Panc1 (cell line): ENCODE measurements around the gene UBE2QL1. TPM values are rescaled to one million over a fixed set of nuclear protein-coding genes. Genes with fewer than 3 reads are reported as not detected.

Experiments used
- ATAC-seq: fragments of 200-7000 bp; cut with Tn5 transposase; 2 replicates; pipeline ENCODE4 v1.9.1; 2020; ENCODE audit warnings: mild to moderate bottlenecking, moderate library complexity
- BruUV-seq: library from RNA; stranded (reverse); fragments of 400-500 nt; replicated peaks from 2 replicates; lab custom pipeline; 2021; lab: Mats Ljungman, UMichigan
- CTCF ChIA-PET: fragments of 300-600 bp; sonication (Branson Sonifier 250); formaldehyde crosslinking; loops from one replicate; lab custom pipeline; 2022; ENCODE audit warnings: antibody characterized with exemption; lab: Charles Lee
- POLR2A ChIA-PET: fragments of 300-600 bp; sonication (Branson Sonifier 250); formaldehyde crosslinking; loops from one replicate; lab custom pipeline; 2022; ENCODE audit warnings: antibody characterized with exemption; lab: Charles Lee
- DNase-seq: peaks from one replicate; pipeline ENCODE4 v3.0.0-alpha.2; 2010; ENCODE audit warnings: low read depth, low spot score
- H3K27ac ChIP-seq: 2 replicates; pipeline ENCODE4 v1.5.1; 2011; ENCODE audit warnings: mild to moderate bottlenecking, low read length, inconsistent platforms
- H3K27me3 ChIP-seq: fragments of 200-500 bp; sonication (Bioruptor generic); 2 replicates; pipeline ENCODE4 v1.6.0; 2014; ENCODE audit warnings: low read length, inconsistent platforms; ENCODE audit not compliant: control insufficient read depth, insufficient read depth
- H3K36me3 ChIP-seq: fragments of 200-500 bp; sonication (Bioruptor generic); 2 replicates; pipeline ENCODE4 v1.5.1; 2014; ENCODE audit warnings: inconsistent platforms, mild to moderate bottlenecking, low read length, moderate library complexity; ENCODE audit not compliant: control insufficient read depth, insufficient read depth
- H3K4me1 ChIP-seq: 2 replicates; pipeline ENCODE4 v1.5.1; 2011; ENCODE audit warnings: inconsistent platforms, mild to moderate bottlenecking, low read length, moderate library complexity; ENCODE audit not compliant: control insufficient read depth, insufficient read depth
- H3K4me3 ChIP-seq, 2 experiments: 2 replicates each; pipeline ENCODE4 v1.5.1; 2011 to 2012; ENCODE audit warnings: low read depth in 2 of 2, low read length in 2 of 2, mild to moderate bottlenecking in 2 of 2, inconsistent platforms in 1 of 2, moderate library complexity in 1 of 2
- H3K9me3 ChIP-seq: fragments of 200-500 bp; sonication (Bioruptor generic); 2 replicates; pipeline ENCODE4 v1.5.1; 2014; ENCODE audit warnings: low read depth, mild to moderate bottlenecking, inconsistent platforms, low read length, moderate library complexity; ENCODE audit not compliant: control insufficient read depth, insufficient read depth
- POLR2AphosphoS5 ChIP-seq: IDR thresholded peaks from 2 replicates; pipeline ENCODE4 v1.6.1; 2012; ENCODE audit warnings: mild to moderate bottlenecking, low read depth, low read length, moderate library complexity
- REST ChIP-seq, 2 experiments: IDR thresholded peaks; 2 replicates each; pipeline ENCODE4 v1.6.1; 2011 to 2012; ENCODE audit warnings: low read depth in 2 of 2, control low read depth in 1 of 2, low read length in 1 of 2, mild to moderate bottlenecking in 1 of 2, moderate library complexity in 1 of 2; ENCODE audit not compliant: insufficient read depth in 1 of 2
- SIN3A ChIP-seq: IDR thresholded peaks from 2 replicates; pipeline ENCODE4 v1.6.1; 2012; ENCODE audit warnings: low read depth, mild to moderate bottlenecking, low read length, moderate library complexity, borderline replicate concordance; ENCODE audit not compliant: insufficient read depth
- TCF7L2 ChIP-seq: IDR thresholded peaks from 2 replicates; pipeline ENCODE4 v1.6.1; 2011; ENCODE audit warnings: mild to moderate bottlenecking, low read depth, low read length, inconsistent platforms
- in situ Hi-C: cut with HindIII; loops from 2 replicates; pipeline ENCODE4 v1.10.0; 2016; ENCODE audit warnings: low sequenced_read_pairs, low pct_unique_long_range_greater_than_20kb
- intact Hi-C: fragments of 100-400 bp; cut with micrococcal nuclease; formaldehyde crosslinking; loops from one replicate; pipeline ENCODE4 v1.10.0; 2022; ENCODE audit not compliant: unreplicated experiment
- total RNA-seq: library from RNA; stranded (reverse); gene quantifications from one replicate; pipeline ENCODE4 v1.2.1, GENCODE V29; 2021; ENCODE audit not compliant: unreplicated experiment
- TF ChIP-seq, protein P1 (sequence below): fragments of 450-650 bp; IDR thresholded peaks from 2 replicates; pipeline ENCODE4 v1.5.1; 2017; ENCODE audit warnings: mild to moderate bottlenecking

Gene UBE2QL1
- total RNA-seq, 1 experiment from 2014 or later = not detected

DNA sequence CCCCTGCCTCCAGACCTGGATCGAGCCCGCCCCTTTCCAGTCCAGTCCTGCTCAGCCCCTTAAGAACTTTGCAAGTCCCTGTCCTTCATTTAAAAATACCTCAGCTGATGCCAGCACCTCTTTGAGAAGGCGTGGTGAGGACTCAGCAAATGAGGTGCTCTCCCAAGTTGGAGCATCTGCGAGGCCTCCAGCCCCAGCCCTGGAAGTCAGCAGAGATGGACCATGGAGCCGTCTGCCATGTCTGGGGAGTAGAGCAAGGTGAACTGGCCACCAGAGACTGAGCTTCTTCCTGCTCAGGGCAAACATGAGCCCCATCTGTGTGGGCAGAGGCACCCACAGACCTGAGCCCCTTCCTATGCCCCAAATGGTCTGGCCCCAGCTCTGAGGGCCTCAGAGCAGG is 71.5 kb downstream of the UBE2QL1 start:
- Histone ChIP-seq H3K4me1 (no peaks in the 10 kb centered on the region), H3K36me3 (no peaks in the 10 kb centered on the region), H3K9me3 (no peaks in the 10 kb centered on the region), H3K27ac (no peak overlapping the region), H3K27me3 (no peaks in the 10 kb centered on the region; the same call in 1 of the 2 replicates), H3K4me3 (no peak overlapping the region)
- intact Hi-C loops (no loop called here), in situ Hi-C loops (no loop called here)
- TF ChIP-seq, protein P1, sequence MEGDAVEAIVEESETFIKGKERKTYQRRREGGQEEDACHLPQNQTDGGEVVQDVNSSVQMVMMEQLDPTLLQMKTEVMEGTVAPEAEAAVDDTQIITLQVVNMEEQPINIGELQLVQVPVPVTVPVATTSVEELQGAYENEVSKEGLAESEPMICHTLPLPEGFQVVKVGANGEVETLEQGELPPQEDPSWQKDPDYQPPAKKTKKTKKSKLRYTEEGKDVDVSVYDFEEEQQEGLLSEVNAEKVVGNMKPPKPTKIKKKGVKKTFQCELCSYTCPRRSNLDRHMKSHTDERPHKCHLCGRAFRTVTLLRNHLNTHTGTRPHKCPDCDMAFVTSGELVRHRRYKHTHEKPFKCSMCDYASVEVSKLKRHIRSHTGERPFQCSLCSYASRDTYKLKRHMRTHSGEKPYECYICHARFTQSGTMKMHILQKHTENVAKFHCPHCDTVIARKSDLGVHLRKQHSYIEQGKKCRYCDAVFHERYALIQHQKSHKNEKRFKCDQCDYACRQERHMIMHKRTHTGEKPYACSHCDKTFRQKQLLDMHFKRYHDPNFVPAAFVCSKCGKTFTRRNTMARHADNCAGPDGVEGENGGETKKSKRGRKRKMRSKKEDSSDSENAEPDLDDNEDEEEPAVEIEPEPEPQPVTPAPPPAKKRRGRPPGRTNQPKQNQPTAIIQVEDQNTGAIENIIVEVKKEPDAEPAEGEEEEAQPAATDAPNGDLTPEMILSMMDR = no peak
- TF ChIP-seq SIN3A (no peak), TCF7L2 (no peak), POLR2AphosphoS5 (no peak), REST (IDR thresholded peaks at IDR 0.05; ENCODE audit: insufficient read depth in 1 of 2, low read depth in 2 of 2, low read length in 1 of 2) (no peak)
- no peak for DNase-seq
- no TSS peak for BruUV-seq
- ChIA-PET POLR2A (no interaction called here), CTCF (no interaction called here)
- no peak for ATAC-seq

- Histone ChIP-seq H3K4me1 (no peaks in the 10 kb centered on the region), H3K9me3 (no peaks in the 10 kb centered on the region), H3K4me3 (no peak overlapping the region), H3K27me3 (no peaks in the 10 kb centered on the region; the same call in 1 of the 2 replicates), H3K36me3 (no peaks in the 10 kb centered on the region), H3K27ac (no peak overlapping the region)
- in situ Hi-C loops = no loop called here
- intact Hi-C loops = no loop called here
- no TSS peak for BruUV-seq
- ChIA-PET CTCF (no interaction called here), POLR2A (no interaction called here)
- DNase-seq (no peak), ATAC-seq (0 out of 2 replicates have a peak, but pooled peaks have one; percentile 19)
- TF ChIP-seq TCF7L2 = no peak
- TF ChIP-seq POLR2AphosphoS5 = no peak
- TF ChIP-seq, protein P1 = no peak
- TF ChIP-seq REST (IDR thresholded peaks at IDR 0.05; ENCODE audit: insufficient read depth in 1 of 2, low read depth in 2 of 2, low read length in 1 of 2) = no peak
- TF ChIP-seq SIN3A = no peak
Observed at GRCh38 chr5:6522331-6522730, 73.7 kb downstream of the UBE2QL1 start.
